ENCODE data around the gene FAM221B. TPM values are rescaled to one million over a fixed set of nuclear protein-coding genes. Genes with fewer than 3 reads are reported as not detected.

The FAM221B gene
- polyA plus RNA-seq, 2 donors: not detected

DNA sequence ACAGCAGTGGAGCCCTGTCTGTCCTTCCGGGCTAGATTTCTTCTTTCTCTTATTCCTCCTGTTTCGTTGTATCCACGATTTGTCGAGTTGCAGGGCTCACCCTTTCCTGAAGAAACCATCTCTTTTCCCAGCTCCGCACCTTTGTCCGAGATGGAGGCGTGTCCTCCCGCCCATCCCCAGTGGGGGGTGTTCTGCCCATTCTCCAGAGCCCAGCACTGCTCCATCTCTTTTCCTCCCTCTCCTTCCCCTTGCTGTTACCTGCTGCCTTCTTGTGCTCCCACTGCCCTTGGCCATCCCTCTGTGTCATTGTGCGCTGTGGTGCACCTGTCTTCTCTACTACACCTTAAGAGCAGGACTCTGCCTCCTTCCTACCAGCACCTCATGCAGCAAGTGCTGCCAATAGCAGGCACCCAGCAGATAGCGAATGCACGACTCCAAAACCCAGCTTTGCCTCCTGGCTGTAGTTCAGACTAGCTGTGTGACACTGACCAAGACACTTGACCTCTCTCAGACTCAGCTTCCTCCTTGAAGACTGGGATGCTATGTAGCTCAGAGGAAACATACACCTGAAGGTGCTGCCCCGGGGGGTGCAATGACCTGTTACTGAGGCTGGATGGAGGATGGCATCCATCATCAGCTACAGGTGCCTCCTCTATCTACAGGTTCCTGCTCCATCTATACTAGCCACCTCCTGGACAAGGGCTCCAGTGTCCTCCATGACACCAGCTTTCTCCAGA is 32.8 kb upstream of the FAM221B start:
- Histone ChIP-seq H3K9me3 (ENCODE audit: control insufficient read depth in 2 of 2, insufficient read depth in 1 of 2, low read depth in 1 of 2, low read length in 1 of 2) (no peaks in the 10 kb centered on the region), H3K27me3 (ENCODE audit: control insufficient read depth in 1 of 2, insufficient read depth in 2 of 2, low read length in 2 of 2) (peaks cover 0 to 3% of the 10 kb centered on the region in 2 donors), H3K4me1 (ENCODE audit: control insufficient read depth in 2 of 2, insufficient read depth in 2 of 2, low read length in 1 of 2) (peaks cover 0 to 5% of the 10 kb centered on the region in 2 donors), H3K27ac (ENCODE audit: low read depth in 2 of 2, low read length in 1 of 2) (no peak overlapping the region), H3K36me3 (ENCODE audit: control insufficient read depth in 2 of 2, insufficient read depth in 2 of 2, low read length in 1 of 2) (no peaks in the 10 kb centered on the region), H3K4me3 (ENCODE audit: low read depth in 1 of 2, low read length in 2 of 2) (no peak overlapping the region)
- 59 to 67% methylated on average over 12 of the region's 12 CpGs for WGBS, 2 donors

DNA sequence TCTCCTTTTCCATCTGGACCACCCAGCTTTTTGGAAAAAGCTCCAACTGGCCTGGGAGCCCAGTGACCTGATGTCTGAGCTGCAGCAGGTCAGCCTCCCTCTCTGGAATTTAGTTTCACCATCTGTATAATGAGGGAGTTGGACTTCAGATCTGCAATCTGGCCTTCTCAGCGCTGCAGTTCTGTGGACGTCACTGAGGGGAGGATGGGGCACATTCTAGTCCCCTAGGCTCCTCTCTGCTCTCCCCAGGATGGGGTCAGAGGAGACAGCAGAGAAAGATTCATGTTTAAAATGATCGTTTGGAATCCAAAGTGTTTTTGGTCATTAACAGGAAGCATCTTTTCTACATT is 31.4 kb upstream of the FAM221B start:
- Histone ChIP-seq H3K4me1 (ENCODE audit: control insufficient read depth in 2 of 2, insufficient read depth in 2 of 2, low read length in 1 of 2) (peaks cover 0 to 5% of the 10 kb centered on the region in 2 donors), H3K9me3 (ENCODE audit: control insufficient read depth in 2 of 2, insufficient read depth in 1 of 2, low read depth in 1 of 2, low read length in 1 of 2) (no peaks in the 10 kb centered on the region), H3K27ac (ENCODE audit: low read depth in 2 of 2, low read length in 1 of 2) (no peak overlapping the region), H3K4me3 (ENCODE audit: low read depth in 1 of 2, low read length in 2 of 2) (no peak overlapping the region), H3K27me3 (ENCODE audit: control insufficient read depth in 1 of 2, insufficient read depth in 2 of 2, low read length in 2 of 2) (peaks cover 0 to 3% of the 10 kb centered on the region in 2 donors), H3K36me3 (ENCODE audit: control insufficient read depth in 2 of 2, insufficient read depth in 2 of 2, low read length in 1 of 2) (no peaks in the 10 kb centered on the region)
- WGBS, 2 donors: 50 to 51% methylated on average over 3 of the region's 3 CpGs

- Histone ChIP-seq H3K27me3 (ENCODE audit: control insufficient read depth in 1 of 2, insufficient read depth in 2 of 2, low read length in 2 of 2) (peaks cover 0 to 3% of the 10 kb centered on the region in 2 donors), H3K4me1 (ENCODE audit: control insufficient read depth in 2 of 2, insufficient read depth in 2 of 2, low read length in 1 of 2) (peaks cover 0 to 5% of the 10 kb centered on the region in 2 donors), H3K27ac (ENCODE audit: low read depth in 2 of 2, low read length in 1 of 2) (no peak overlapping the region), H3K4me3 (ENCODE audit: low read depth in 1 of 2, low read length in 2 of 2) (no peak overlapping the region), H3K9me3 (ENCODE audit: control insufficient read depth in 2 of 2, insufficient read depth in 1 of 2, low read depth in 1 of 2, low read length in 1 of 2) (no peaks in the 10 kb centered on the region), H3K36me3 (ENCODE audit: control insufficient read depth in 2 of 2, insufficient read depth in 2 of 2, low read length in 1 of 2) (no peaks in the 10 kb centered on the region)
- WGBS, 2 donors: 50 to 51% methylated on average over 15 to 16 of the region's 16 CpGs
Measured at GRCh38 chr9:35859310-35859989, 30.9 kb upstream of the FAM221B start.

- WGBS, 2 donors: 67 to 68% methylated on average over 5 of the region's 5 CpGs
- no peaks in the 10 kb centered on the region for H3K9me3 ChIP-seq (ENCODE audit: control insufficient read depth in 2 of 2, insufficient read depth in 1 of 2, low read depth in 1 of 2, low read length in 1 of 2)
- peaks cover 0 to 3% of the 10 kb centered on the region in 2 donors for H3K27me3 ChIP-seq (ENCODE audit: control insufficient read depth in 1 of 2, insufficient read depth in 2 of 2, low read length in 2 of 2)
Measured at GRCh38 chr9:35858458-35858857, 29.9 kb upstream of the FAM221B start.

GRCh38 chr9:35856882-35857281 is 28.4 kb upstream of the FAM221B start:
- Histone ChIP-seq H3K27me3 (ENCODE audit: control insufficient read depth in 1 of 2, insufficient read depth in 2 of 2, low read length in 2 of 2) (no peaks in the 10 kb centered on the region), H3K9me3 (ENCODE audit: control insufficient read depth in 2 of 2, insufficient read depth in 1 of 2, low read depth in 1 of 2, low read length in 1 of 2) (no peaks in the 10 kb centered on the region), H3K4me1 (ENCODE audit: control insufficient read depth in 2 of 2, insufficient read depth in 2 of 2, low read length in 1 of 2) (peaks cover 0 to 5% of the 10 kb centered on the region in 2 donors), H3K4me3 (ENCODE audit: low read depth in 1 of 2, low read length in 2 of 2) (no peak overlapping the region), H3K27ac (ENCODE audit: low read depth in 2 of 2, low read length in 1 of 2) (no peak overlapping the region), H3K36me3 (ENCODE audit: control insufficient read depth in 2 of 2, insufficient read depth in 2 of 2, low read length in 1 of 2) (no peaks in the 10 kb centered on the region)
- WGBS, 2 donors: 81 to 84% methylated on average over 5 of the region's 5 CpGs

More at GRCh38 chr9:35858458-35858857, 29.9 kb upstream of the FAM221B start:
- no peak overlapping the region for H3K27ac ChIP-seq (ENCODE audit: low read depth in 2 of 2, low read length in 1 of 2)
- no peaks in the 10 kb centered on the region for H3K36me3 ChIP-seq (ENCODE audit: control insufficient read depth in 2 of 2, insufficient read depth in 2 of 2, low read length in 1 of 2)
- H3K4me1 ChIP-seq (ENCODE audit: control insufficient read depth in 2 of 2, insufficient read depth in 2 of 2, low read length in 1 of 2): peaks cover 0 to 5% of the 10 kb centered on the region in 2 donors
- no peak overlapping the region for H3K4me3 ChIP-seq (ENCODE audit: low read depth in 1 of 2, low read length in 2 of 2)

DNA sequence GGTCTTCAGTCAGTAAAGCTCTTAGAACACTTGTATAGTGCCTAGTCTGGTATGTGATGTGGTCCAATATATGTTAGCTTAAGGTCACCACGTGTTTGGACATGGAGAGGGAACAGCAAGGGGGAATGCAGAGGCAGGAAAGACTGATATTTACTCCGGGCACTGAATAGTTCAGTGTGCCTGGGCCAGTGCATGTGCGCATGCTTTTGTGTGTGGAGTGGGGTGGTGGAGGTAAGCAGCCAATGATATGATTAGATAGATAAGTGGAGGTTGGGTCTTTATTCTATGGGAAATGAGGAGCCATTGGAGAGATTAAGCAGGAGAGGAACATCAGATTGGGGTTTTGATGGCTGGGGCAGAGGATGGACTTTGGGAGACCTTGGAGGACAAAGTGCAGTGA is 27.7 kb upstream of the FAM221B start:
- WGBS, 2 donors: 74 to 76% methylated on average over 3 of the region's 3 CpGs
- peaks cover 0 to 5% of the 10 kb centered on the region in 2 donors for H3K4me1 ChIP-seq (ENCODE audit: control insufficient read depth in 2 of 2, insufficient read depth in 2 of 2, low read length in 1 of 2)
- no peak overlapping the region for H3K27ac ChIP-seq (ENCODE audit: low read depth in 2 of 2, low read length in 1 of 2)
- no peaks in the 10 kb centered on the region for H3K36me3 ChIP-seq (ENCODE audit: control insufficient read depth in 2 of 2, insufficient read depth in 2 of 2, low read length in 1 of 2)
- H3K4me3 ChIP-seq (ENCODE audit: low read depth in 1 of 2, low read length in 2 of 2): no peak overlapping the region
- H3K9me3 ChIP-seq (ENCODE audit: control insufficient read depth in 2 of 2, insufficient read depth in 1 of 2, low read depth in 1 of 2, low read length in 1 of 2): no peaks in the 10 kb centered on the region
- H3K27me3 ChIP-seq (ENCODE audit: control insufficient read depth in 1 of 2, insufficient read depth in 2 of 2, low read length in 2 of 2): no peaks in the 10 kb centered on the region

DNA sequence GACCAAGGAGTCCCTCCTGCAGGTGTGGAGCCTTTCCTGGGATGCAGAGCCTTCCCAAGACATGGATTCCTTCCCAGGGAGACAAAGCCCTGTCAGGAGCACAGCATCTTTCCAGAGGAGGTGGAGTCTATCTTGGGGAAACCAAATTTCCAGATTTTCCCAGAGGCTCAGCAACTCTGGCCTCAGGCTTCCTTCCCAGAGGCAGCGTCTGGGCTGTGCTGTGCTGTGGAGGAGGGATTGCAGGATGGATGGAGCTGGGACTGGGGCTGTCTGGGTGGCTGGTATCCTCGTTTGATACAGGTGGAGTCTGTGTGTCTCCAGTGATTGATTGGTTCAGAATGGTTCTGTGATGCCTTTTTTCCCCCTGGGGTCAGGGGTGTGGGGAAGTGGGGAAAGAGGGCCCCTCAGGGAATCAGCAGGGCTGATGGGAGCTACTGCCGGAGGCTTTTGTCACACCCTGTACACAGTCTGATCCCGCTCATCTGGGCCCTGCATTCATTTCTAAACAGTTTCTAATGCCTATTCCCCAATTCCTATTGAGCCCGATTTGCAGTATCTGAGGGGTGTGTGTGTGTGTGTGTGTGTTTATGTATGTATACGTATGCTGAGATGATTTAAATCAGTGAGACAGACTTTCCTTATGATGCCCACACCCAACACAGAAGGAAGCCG is 25.7 kb upstream of the FAM221B start:
- Histone ChIP-seq H3K9me3 (ENCODE audit: control insufficient read depth in 2 of 2, insufficient read depth in 1 of 2, low read depth in 1 of 2, low read length in 1 of 2) (no peaks in the 10 kb centered on the region), H3K4me3 (ENCODE audit: low read depth in 1 of 2, low read length in 2 of 2) (no peak overlapping the region), H3K4me1 (ENCODE audit: control insufficient read depth in 2 of 2, insufficient read depth in 2 of 2, low read length in 1 of 2) (peaks cover 0 to 3% of the 10 kb centered on the region in 2 donors), H3K27ac (ENCODE audit: low read depth in 2 of 2, low read length in 1 of 2) (no peak overlapping the region), H3K36me3 (ENCODE audit: control insufficient read depth in 2 of 2, insufficient read depth in 2 of 2, low read length in 1 of 2) (no peaks in the 10 kb centered on the region), H3K27me3 (ENCODE audit: control insufficient read depth in 1 of 2, insufficient read depth in 2 of 2, low read length in 2 of 2) (no peaks in the 10 kb centered on the region)
- 81 to 88% methylated on average over 7 of the region's 7 CpGs for WGBS, 2 donors

GRCh38 chr9:35852876-35853865 is 24.6 kb upstream of the FAM221B start:
- Histone ChIP-seq H3K9me3 (ENCODE audit: control insufficient read depth in 2 of 2, insufficient read depth in 1 of 2, low read depth in 1 of 2, low read length in 1 of 2) (no peaks in the 10 kb centered on the region), H3K36me3 (ENCODE audit: control insufficient read depth in 2 of 2, insufficient read depth in 2 of 2, low read length in 1 of 2) (no peaks in the 10 kb centered on the region), H3K27ac (ENCODE audit: low read depth in 2 of 2, low read length in 1 of 2) (no peak overlapping the region), H3K27me3 (ENCODE audit: control insufficient read depth in 1 of 2, insufficient read depth in 2 of 2, low read length in 2 of 2) (no peaks in the 10 kb centered on the region), H3K4me1 (ENCODE audit: control insufficient read depth in 2 of 2, insufficient read depth in 2 of 2, low read length in 1 of 2) (no peaks in the 10 kb centered on the region), H3K4me3 (ENCODE audit: low read depth in 1 of 2, low read length in 2 of 2) (no peak overlapping the region)
- 88 to 90% methylated on average over 25 of the region's 25 CpGs for WGBS, 2 donors

DNA sequence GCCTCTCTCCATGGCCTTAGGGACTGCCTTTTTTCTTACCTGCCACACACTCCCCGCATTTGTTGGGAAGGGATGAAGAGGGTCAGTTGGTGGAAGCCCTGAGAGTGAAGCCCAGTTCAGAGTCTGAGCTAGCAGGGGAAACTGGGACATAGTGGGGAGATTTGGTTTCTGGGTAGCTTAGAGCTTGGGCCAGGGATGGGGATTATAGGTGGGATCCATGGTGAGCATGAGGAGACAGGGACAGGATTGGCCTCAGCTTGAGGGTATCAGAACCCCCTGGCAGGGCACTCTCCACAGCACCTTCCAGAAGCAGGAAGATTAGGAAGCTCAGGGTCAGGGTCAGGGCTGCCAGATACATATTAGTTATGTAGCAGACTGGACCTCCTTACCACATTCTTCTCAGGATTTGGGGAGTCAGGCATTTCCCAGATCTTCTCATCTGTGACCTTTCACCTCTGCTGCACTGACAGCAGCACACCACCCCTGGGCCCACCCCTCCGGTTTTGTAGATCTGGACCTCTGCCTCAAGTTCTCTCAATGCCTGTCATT is 23.8 kb upstream of the FAM221B start:
- Histone ChIP-seq H3K36me3 (ENCODE audit: control insufficient read depth in 2 of 2, insufficient read depth in 2 of 2, low read length in 1 of 2) (peaks cover 0 to 3% of the 10 kb centered on the region in 2 donors), H3K4me1 (ENCODE audit: control insufficient read depth in 2 of 2, insufficient read depth in 2 of 2, low read length in 1 of 2) (no peaks in the 10 kb centered on the region), H3K9me3 (ENCODE audit: control insufficient read depth in 2 of 2, insufficient read depth in 1 of 2, low read depth in 1 of 2, low read length in 1 of 2) (no peaks in the 10 kb centered on the region), H3K27me3 (ENCODE audit: control insufficient read depth in 1 of 2, insufficient read depth in 2 of 2, low read length in 2 of 2) (no peaks in the 10 kb centered on the region), H3K27ac (ENCODE audit: low read depth in 2 of 2, low read length in 1 of 2) (no peak overlapping the region), H3K4me3 (ENCODE audit: low read depth in 1 of 2, low read length in 2 of 2) (no peak overlapping the region)
- 87 to 93% methylated on average over 2 of the region's 2 CpGs for WGBS, 2 donors
